ENCODE measurements around the gene TTLL3. TPM values are rescaled to one million over a fixed set of nuclear protein-coding genes. Genes with fewer than 3 reads are reported as not detected.

Gene TTLL3
- polyA plus RNA-seq, 3 donors = 1.1 to 196 (median 1.8) TPM

GRCh38 chr3:9815986-9816385 lies 5.9 kb downstream of the TTLL3 start:
- no peak for DNase-seq
- Mint-ChIP-seq H3K9me3 (peaks cover 0 to 2% (median 0%) of the 10 kb centered on the region in 7 donors), H3K4me1 (peaks cover 5% of the 10 kb centered on the region), H3K27me3 (ENCODE audit: low read depth in 3 of 3) (peaks cover 0 to 10% (median 3%) of the 10 kb centered on the region in 3 donors), H3K4me3 (no peak overlapping the region), H3K36me3 (peaks cover 39 to 62% of the 10 kb centered on the region in 2 donors), H3K27ac (peak overlapping the region in 2 of 7 donors; percentile 22 to 30)
- H3K79me2 ChIP-seq (ENCODE audit: insufficient read depth, low read length) = no peaks in the 10 kb centered on the region
- H3K4me3 ChIP-seq (replicated peaks in 1 of 3; ENCODE audit: low read depth in 2 of 3, low read length in 3 of 3) = no peak overlapping the region
- WGBS (ENCODE audit: insufficient coverage) = 86% methylated on average over 7 of the region's 9 CpGs
- no peaks in the 10 kb centered on the region for H3K27me3 ChIP-seq (ENCODE audit: control insufficient read depth in 2 of 2, insufficient read depth in 2 of 2, low read length in 2 of 2)
- H3K36me3 ChIP-seq (replicated peaks in 1 of 2; ENCODE audit: control insufficient read depth in 1 of 2, insufficient read depth in 2 of 2, low read length in 2 of 2) = peaks cover 15 to 44% of the 10 kb centered on the region in 2 donors
- peaks cover under 1 to 2% of the 10 kb centered on the region in 2 donors for H3K4me1 ChIP-seq (ENCODE audit: control insufficient read depth in 1 of 2, insufficient read depth in 2 of 2, low read length in 2 of 2)
- no peaks in the 10 kb centered on the region for H4K20me1 ChIP-seq (ENCODE audit: insufficient read depth, low read length)
- H2AFZ ChIP-seq (ENCODE audit: insufficient read depth, low read depth, low read length, poor library complexity, severe bottlenecking) = no peak overlapping the region
- no peak overlapping the region for H3K27ac ChIP-seq (ENCODE audit: low read depth in 1 of 2, low read length in 2 of 2)
- H3K9ac ChIP-seq (ENCODE audit: insufficient read depth, low read length, poor library complexity, severe bottlenecking) = no peak overlapping the region
- intact Hi-C loops (cut with micrococcal nuclease) = no loop called here
- H3K4me2 ChIP-seq (replicated peaks; ENCODE audit: extremely low read depth, low read length, poor library complexity, severe bottlenecking) = no peak overlapping the region
- H3K9me3 ChIP-seq (replicated peaks in 1 of 2; ENCODE audit: control insufficient read depth in 1 of 2, insufficient read depth in 1 of 2, low read length in 2 of 2) = no peaks in the 10 kb centered on the region
- no peak for TF ChIP-seq CTCF (IDR thresholded peaks at IDR 0.05)

GRCh38 chr3:9817436-9817835 lies 7.4 kb downstream of the TTLL3 start:
- Mint-ChIP-seq H3K4me1 (no peaks in the 10 kb centered on the region), H3K27ac (peak overlapping the region in 1 of 7 donors; percentile 70), H3K4me3 (no peak overlapping the region), H3K9me3 (peaks cover 0 to 2% (median 0%) of the 10 kb centered on the region in 7 donors), H3K36me3 (peaks cover 35 to 58% of the 10 kb centered on the region in 2 donors), H3K27me3 (ENCODE audit: low read depth in 3 of 3) (peaks cover 0 to 7% (median 3%) of the 10 kb centered on the region in 3 donors)
- DNase-seq = no peak
- Histone ChIP-seq H3K27me3 (ENCODE audit: control insufficient read depth in 2 of 2, insufficient read depth in 2 of 2, low read length in 2 of 2) (no peaks in the 10 kb centered on the region), H3K4me2 (replicated peaks; ENCODE audit: extremely low read depth, low read length, poor library complexity, severe bottlenecking) (no peak overlapping the region), H3K9ac (ENCODE audit: insufficient read depth, low read length, poor library complexity, severe bottlenecking) (no peak overlapping the region), H3K27ac (ENCODE audit: low read depth in 1 of 2, low read length in 2 of 2) (no peak overlapping the region), H3K4me3 (replicated peaks in 1 of 3; ENCODE audit: low read depth in 2 of 3, low read length in 3 of 3) (no peak overlapping the region), H3K9me3 (replicated peaks in 1 of 2; ENCODE audit: control insufficient read depth in 1 of 2, insufficient read depth in 1 of 2, low read length in 2 of 2) (no peaks in the 10 kb centered on the region), H2AFZ (ENCODE audit: insufficient read depth, low read depth, low read length, poor library complexity, severe bottlenecking) (no peak overlapping the region), H4K20me1 (ENCODE audit: insufficient read depth, low read length) (no peaks in the 10 kb centered on the region), H3K79me2 (ENCODE audit: insufficient read depth, low read length) (no peaks in the 10 kb centered on the region), H3K36me3 (replicated peaks in 1 of 2; ENCODE audit: control insufficient read depth in 1 of 2, insufficient read depth in 2 of 2, low read length in 2 of 2) (peaks cover 15 to 44% of the 10 kb centered on the region in 2 donors), H3K4me1 (ENCODE audit: control insufficient read depth in 1 of 2, insufficient read depth in 2 of 2, low read length in 2 of 2) (no peaks in the 10 kb centered on the region)
- TF ChIP-seq CTCF (IDR thresholded peaks at IDR 0.05) = no peak
- intact Hi-C loops (cut with micrococcal nuclease) = no loop called here
- 92% methylated on average over 6 of the region's 6 CpGs for WGBS (ENCODE audit: insufficient coverage)

Measured in CD14-positive monocyte (primary cell).